Measurements from ENCODE around the gene DPP6. TPM values are rescaled to one million over a fixed set of nuclear protein-coding genes. Genes with fewer than 3 reads are reported as not detected.

The DPP6 gene
- total RNA-seq, 1 donor from 2014 or later = 0.48 TPM

DNA sequence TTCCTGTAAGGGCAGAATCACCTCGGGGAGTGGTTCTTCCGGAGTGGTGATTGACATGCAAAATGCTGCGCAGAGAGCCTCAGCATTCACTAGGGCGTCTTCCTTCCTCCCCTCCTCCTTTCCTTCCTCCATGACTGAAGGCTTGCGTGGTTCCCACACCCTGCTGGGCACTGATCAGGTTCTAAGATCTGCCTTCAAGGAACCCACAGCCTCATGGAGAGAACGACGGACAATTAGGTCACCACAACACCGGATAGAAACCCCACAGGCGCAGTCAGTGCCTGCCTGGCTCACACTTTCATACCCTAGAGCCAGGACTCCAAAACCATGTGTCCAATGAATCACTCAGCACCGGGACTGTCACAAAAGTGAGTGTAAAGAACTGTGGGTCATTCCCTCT, 131.3 kb downstream of the DPP6 start:
- H3K36me3 Mint-ChIP-seq (ENCODE audit: low read depth, unreplicated experiment) = no peaks in the 10 kb centered on the region

DNA sequence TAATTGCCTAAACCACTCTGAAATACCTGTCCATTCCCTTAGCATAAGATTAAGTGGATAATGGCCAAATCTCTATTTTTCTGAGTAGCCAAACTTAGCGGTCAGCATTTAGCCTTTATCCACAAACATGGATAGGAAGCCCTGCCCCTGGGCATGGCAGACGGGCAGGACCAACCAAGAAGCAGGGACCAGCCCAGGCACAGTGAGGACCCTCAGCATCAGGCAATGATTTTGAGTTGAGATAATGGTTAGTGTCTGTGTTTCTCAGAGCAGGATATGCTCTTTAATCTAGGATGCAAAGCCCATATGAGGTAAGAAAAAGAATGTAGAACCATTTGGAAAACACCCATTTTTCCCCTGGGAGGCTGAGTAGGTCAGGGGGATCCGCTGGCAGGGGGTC, 131.7 kb downstream of the DPP6 start:
- Histone ChIP-seq H4K20me1 (ENCODE audit: insufficient read depth, low read length) (no peaks in the 10 kb centered on the region), H3K27ac (ENCODE audit: low read depth, low read length) (no peak overlapping the region), H3K79me2 (ENCODE audit: insufficient read depth, low read length) (no peaks in the 10 kb centered on the region), H3K27me3 (ENCODE audit: insufficient read depth, low read length) (no peaks in the 10 kb centered on the region), H3K4me1 (ENCODE audit: insufficient read depth, low read length) (no peaks in the 10 kb centered on the region), H3K9me3 (ENCODE audit: insufficient read depth, low read depth, low read length) (peaks cover 9% of the 10 kb centered on the region), H3K36me3 (ENCODE audit: insufficient read depth, low read length) (no peaks in the 10 kb centered on the region), H3K4me2 (ENCODE audit: low read length) (no peak overlapping the region), H3K4me3 (ENCODE audit: insufficient read depth, low read depth, low read length) (no peak overlapping the region), H2AFZ (ENCODE audit: low read depth, low read length) (no peak overlapping the region), H3K9ac (ENCODE audit: low read length) (no peak overlapping the region)
- Mint-ChIP-seq H3K9me3 (ENCODE audit: unreplicated experiment) (no peaks in the 10 kb centered on the region), H3K4me1 (ENCODE audit: low read depth, unreplicated experiment) (peaks cover 7% of the 10 kb centered on the region), H3K4me3 (ENCODE audit: unreplicated experiment) (no peak overlapping the region), H3K36me3 (ENCODE audit: low read depth, unreplicated experiment) (no peaks in the 10 kb centered on the region), H3K27ac (ENCODE audit: unreplicated experiment) (no peak overlapping the region), H3K27me3 (ENCODE audit: low read depth, unreplicated experiment) (peaks cover 14% of the 10 kb centered on the region)
- TF ChIP-seq, protein P1, sequence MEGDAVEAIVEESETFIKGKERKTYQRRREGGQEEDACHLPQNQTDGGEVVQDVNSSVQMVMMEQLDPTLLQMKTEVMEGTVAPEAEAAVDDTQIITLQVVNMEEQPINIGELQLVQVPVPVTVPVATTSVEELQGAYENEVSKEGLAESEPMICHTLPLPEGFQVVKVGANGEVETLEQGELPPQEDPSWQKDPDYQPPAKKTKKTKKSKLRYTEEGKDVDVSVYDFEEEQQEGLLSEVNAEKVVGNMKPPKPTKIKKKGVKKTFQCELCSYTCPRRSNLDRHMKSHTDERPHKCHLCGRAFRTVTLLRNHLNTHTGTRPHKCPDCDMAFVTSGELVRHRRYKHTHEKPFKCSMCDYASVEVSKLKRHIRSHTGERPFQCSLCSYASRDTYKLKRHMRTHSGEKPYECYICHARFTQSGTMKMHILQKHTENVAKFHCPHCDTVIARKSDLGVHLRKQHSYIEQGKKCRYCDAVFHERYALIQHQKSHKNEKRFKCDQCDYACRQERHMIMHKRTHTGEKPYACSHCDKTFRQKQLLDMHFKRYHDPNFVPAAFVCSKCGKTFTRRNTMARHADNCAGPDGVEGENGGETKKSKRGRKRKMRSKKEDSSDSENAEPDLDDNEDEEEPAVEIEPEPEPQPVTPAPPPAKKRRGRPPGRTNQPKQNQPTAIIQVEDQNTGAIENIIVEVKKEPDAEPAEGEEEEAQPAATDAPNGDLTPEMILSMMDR (IDR thresholded peaks at IDR 0.05; ENCODE audit: insufficient read depth, low read depth, low read length) = no peak
- FAIRE-seq (no peak), DNase-seq (ENCODE audit: low read depth) (no peak)

More for the DNA sequence above, 131.3 kb downstream of the DPP6 start:
- Mint-ChIP-seq H3K4me3 (ENCODE audit: unreplicated experiment) (peak overlapping the region; percentile 54), H3K27ac (ENCODE audit: unreplicated experiment) (peak overlapping the region; percentile 10), H3K27me3 (ENCODE audit: low read depth, unreplicated experiment) (peaks cover 14% of the 10 kb centered on the region), H3K4me1 (ENCODE audit: low read depth, unreplicated experiment) (peaks cover 11% of the 10 kb centered on the region), H3K9me3 (ENCODE audit: unreplicated experiment) (no peaks in the 10 kb centered on the region)
- Histone ChIP-seq H3K79me2 (ENCODE audit: insufficient read depth, low read length) (no peaks in the 10 kb centered on the region), H3K4me1 (ENCODE audit: insufficient read depth, low read length) (no peaks in the 10 kb centered on the region), H3K36me3 (ENCODE audit: insufficient read depth, low read length) (no peaks in the 10 kb centered on the region), H3K4me2 (ENCODE audit: low read length) (no peak overlapping the region), H3K4me3 (ENCODE audit: insufficient read depth, low read depth, low read length) (no peak overlapping the region), H3K27ac (ENCODE audit: low read depth, low read length) (no peak overlapping the region), H3K27me3 (ENCODE audit: insufficient read depth, low read length) (no peaks in the 10 kb centered on the region), H3K9ac (ENCODE audit: low read length) (no peak overlapping the region), H2AFZ (ENCODE audit: low read depth, low read length) (no peak overlapping the region), H4K20me1 (ENCODE audit: insufficient read depth, low read length) (no peaks in the 10 kb centered on the region), H3K9me3 (ENCODE audit: insufficient read depth, low read depth, low read length) (peaks cover 13% of the 10 kb centered on the region)
- no peak for DNase-seq (ENCODE audit: low read depth)
- no peak for TF ChIP-seq EZH2 (IDR thresholded peaks at IDR 0.05; ENCODE audit: insufficient read depth, low read length)
- TF ChIP-seq, protein P1 (IDR thresholded peaks at IDR 0.05; ENCODE audit: insufficient read depth, low read depth, low read length) = no peak
- no peak for FAIRE-seq

DNA sequence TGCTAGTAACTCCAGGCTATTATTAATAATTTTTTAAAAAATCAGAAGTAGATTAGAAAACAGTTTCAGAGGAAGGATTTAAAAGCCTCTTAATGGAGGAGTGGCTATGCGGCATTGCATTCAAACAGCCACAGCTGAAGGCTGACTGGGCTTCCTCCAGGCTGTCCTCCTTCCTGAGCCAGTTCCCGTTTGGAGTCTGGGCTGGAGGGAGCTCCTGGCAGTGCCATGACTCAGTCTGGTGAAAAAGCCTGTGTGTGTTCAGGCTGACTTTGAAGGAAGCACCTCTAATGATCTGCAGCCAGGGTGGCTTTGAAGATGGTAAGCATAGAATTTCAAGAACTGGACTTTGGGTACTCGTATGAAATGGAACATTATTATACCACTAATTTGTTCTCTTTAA, 134.6 kb downstream of the DPP6 start:
- Histone ChIP-seq H3K27me3 (ENCODE audit: insufficient read depth, low read length) (no peaks in the 10 kb centered on the region), H2AFZ (ENCODE audit: low read depth, low read length) (no peak overlapping the region), H3K36me3 (ENCODE audit: insufficient read depth, low read length) (no peaks in the 10 kb centered on the region), H3K79me2 (ENCODE audit: insufficient read depth, low read length) (no peaks in the 10 kb centered on the region), H3K27ac (ENCODE audit: low read depth, low read length) (no peak overlapping the region), H3K4me1 (ENCODE audit: insufficient read depth, low read length) (no peaks in the 10 kb centered on the region), H3K4me2 (ENCODE audit: low read length) (no peak overlapping the region), H3K9ac (ENCODE audit: low read length) (no peak overlapping the region), H3K4me3 (ENCODE audit: insufficient read depth, low read depth, low read length) (no peak overlapping the region), H3K9me3 (ENCODE audit: insufficient read depth, low read depth, low read length) (peaks cover 8% of the 10 kb centered on the region), H4K20me1 (ENCODE audit: insufficient read depth, low read length) (no peaks in the 10 kb centered on the region)
- H3K4me1 Mint-ChIP-seq (ENCODE audit: low read depth, unreplicated experiment) = peaks cover 4% of the 10 kb centered on the region
- no peaks in the 10 kb centered on the region for H3K9me3 Mint-ChIP-seq (ENCODE audit: unreplicated experiment)
- DNase-seq (ENCODE audit: low read depth) = no peak
- FAIRE-seq = no peak
- no peak overlapping the region for H3K27ac Mint-ChIP-seq (ENCODE audit: unreplicated experiment)
- no peak for TF ChIP-seq EZH2 (IDR thresholded peaks at IDR 0.05; ENCODE audit: insufficient read depth, low read length)
- H3K4me3 Mint-ChIP-seq (ENCODE audit: unreplicated experiment) = no peak overlapping the region
- H3K36me3 Mint-ChIP-seq (ENCODE audit: low read depth, unreplicated experiment) = no peaks in the 10 kb centered on the region
- H3K27me3 Mint-ChIP-seq (ENCODE audit: low read depth, unreplicated experiment) = peaks cover 14% of the 10 kb centered on the region
